ENCODE measurements around the gene LRWD1. TPM values are rescaled to one million over a fixed set of nuclear protein-coding genes. Genes with fewer than 3 reads are reported as not detected.
A peak's percentile ranks its signal among the peaks of the same experiment; 100 is the strongest.
"Not testable (repeated sequence)": the region's sequence is repeated elsewhere in the genome, so short reads cannot be mapped to it uniquely, and the experiment has no call there.

LRWD1 gene
- total and polyA plus RNA-seq, 8 donors = 4.5 to 238 (median 12.8) TPM

GRCh38 chr7:102514881-102515721 lies 50.3 kb downstream of the LRWD1 start:
- DNase-seq; H3K36me3 ChIP-seq; H3K27ac ChIP-seq; intact Hi-C loops (cut with DNase I; ENCODE audit: low total_unique reads); H3K27me3 ChIP-seq; H3K9me3 ChIP-seq; H3K4me3 ChIP-seq; H3K4me1 ChIP-seq: not testable (repeated sequence)
- 50 to 100% (median 53%) methylated on average over 2 of the region's 15 CpGs; no CpG with 5 or more reads in 2 of the 5 donors for WGBS, 5 donors

DNA sequence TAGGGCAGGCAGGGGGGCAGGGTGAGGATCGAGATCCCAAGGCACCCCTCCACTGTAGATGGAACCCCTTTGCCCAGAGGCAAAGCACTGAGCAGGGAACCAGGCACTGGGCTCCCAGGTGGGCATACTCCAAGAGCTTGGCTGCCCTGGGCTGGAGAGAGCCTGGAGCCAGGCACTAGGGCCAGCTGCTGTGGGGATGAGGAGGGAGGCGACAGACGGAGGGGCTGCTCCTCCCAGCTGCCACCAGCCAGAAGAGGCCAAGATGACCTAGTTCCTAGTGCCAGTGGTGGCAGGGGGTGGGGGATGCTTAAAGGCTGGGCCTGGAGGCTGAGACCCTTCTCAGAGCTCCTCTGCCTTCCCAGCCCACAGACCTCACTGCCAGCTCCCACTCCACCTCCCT lies 51.1 kb downstream of the LRWD1 start:
- no CpG with 5 or more reads among the region's 3 CpGs for WGBS, 5 donors
- DNase-seq; H3K27ac ChIP-seq; H3K4me3 ChIP-seq; intact Hi-C loops (cut with DNase I; ENCODE audit: low total_unique reads); H3K4me1 ChIP-seq; H3K27me3 ChIP-seq; H3K36me3 ChIP-seq; H3K9me3 ChIP-seq: not testable (repeated sequence)

- intact Hi-C loops (cut with DNase I; ENCODE audit: low total_unique reads) = not testable (repeated sequence)
Observed at GRCh38 chr7:102516951-102517350, 52.2 kb downstream of the LRWD1 start.

DNA sequence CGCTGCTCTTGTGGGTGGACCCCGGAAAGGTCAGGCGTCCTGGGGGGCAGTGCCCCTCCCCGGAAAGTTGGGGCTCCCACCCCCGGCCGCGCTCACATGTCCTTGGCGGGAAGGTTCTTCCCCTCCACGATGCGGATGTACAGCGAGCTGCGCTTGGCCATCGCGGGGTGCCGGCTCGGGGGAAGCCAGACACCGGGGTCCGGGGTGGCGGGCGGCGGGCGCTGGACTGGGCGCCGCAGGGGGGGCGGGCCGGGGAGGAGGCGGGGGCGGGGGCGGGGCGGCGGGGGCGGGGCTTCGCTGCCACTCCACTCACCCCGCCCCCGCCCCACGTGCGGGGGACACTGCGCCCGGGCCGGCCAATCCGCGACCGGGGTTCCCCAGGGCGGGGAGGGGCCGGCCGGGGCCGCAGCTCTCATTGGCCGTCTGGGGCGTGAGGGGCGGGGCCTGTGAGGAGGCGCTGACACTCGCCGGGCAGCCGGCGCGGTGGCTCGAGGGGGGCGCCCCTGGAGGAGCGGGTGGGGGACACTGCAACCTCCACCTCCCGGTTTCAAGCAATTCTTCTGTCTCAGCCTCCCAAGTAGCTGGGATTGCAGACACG lies 52.9 kb downstream of the LRWD1 start, which contains the start of gene RASA4B:
TSS of gene RASA4B (minus strand) at position 228 of the 598 bp plus-strand sequence. CDS start at position 161, 67 bp downstream.
- H3K4me1 ChIP-seq; H3K9me3 ChIP-seq; H3K36me3 ChIP-seq; H3K27me3 ChIP-seq; intact Hi-C loops (cut with DNase I; ENCODE audit: low total_unique reads); H3K27ac ChIP-seq: not testable (repeated sequence)
- H3K4me3 ChIP-seq = peak within 1 kb of the TSS in 2 of 4 donors; percentile 23 to 29
- WGBS, 5 donors = 0 to 2% methylated on average over 5 to 12 of the region's 61 CpGs; no CpG with 5 or more reads in 3 of the 5 donors
- peak; percentile 18 to 36 for DNase-seq

More at GRCh38 chr7:102516951-102517350, 52.2 kb downstream of the LRWD1 start:
- not testable (repeated sequence) for H3K4me3 ChIP-seq, H3K9me3 ChIP-seq, H3K4me1 ChIP-seq, H3K27ac ChIP-seq, H3K36me3 ChIP-seq, DNase-seq, H3K27me3 ChIP-seq
- no CpG with 5 or more reads among the region's 10 CpGs for WGBS, 5 donors

DNA sequence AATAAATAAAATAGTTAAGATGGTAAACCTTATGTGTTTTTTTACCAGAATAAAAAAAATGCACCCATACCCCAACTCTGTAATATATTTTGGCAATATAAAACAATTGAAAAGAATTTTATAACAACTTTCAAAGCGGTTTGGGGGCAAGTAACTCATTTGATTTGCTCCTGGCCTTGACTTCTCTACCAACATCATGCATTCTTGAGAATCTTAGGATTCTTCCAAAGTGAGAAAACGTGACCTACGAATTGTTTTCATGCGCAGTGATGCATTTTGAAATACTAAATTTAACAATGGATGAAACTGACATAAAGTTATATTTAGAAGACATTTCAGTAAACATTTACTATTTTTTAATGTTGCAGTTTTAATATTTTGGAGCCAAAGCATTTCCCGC lies 56.0 kb downstream of the LRWD1 start:
- H3K9me3 ChIP-seq; intact Hi-C loops (cut with DNase I; ENCODE audit: low total_unique reads); H3K27me3 ChIP-seq; H3K36me3 ChIP-seq; H3K27ac ChIP-seq; H3K4me1 ChIP-seq; H3K4me3 ChIP-seq; DNase-seq: not testable (repeated sequence)
- WGBS, 5 donors = 81 to 86% (median 83%) methylated on average over 4 of the region's 5 CpGs; no CpG with 5 or more reads in 2 of the 5 donors

Other genes with a start within 250 kb of the LRWD1 start
- 10 to 100 TPM in 1 of 5 donors, 1 to 10 TPM in 2, under 1 TPM in 1, not detected in 1; 0.37 to 11.1 (median 6.5) TPM for gene SH2B2, start 178.1 kb upstream of the LRWD1 start, total RNA-seq
- 1 to 10 TPM; 2.3 to 2.7 (median 2.6) TPM for gene SH2B2, start 178.1 kb upstream of the LRWD1 start, polyA plus RNA-seq
- gene SPDYE6, start 108.5 kb upstream of the LRWD1 start, total RNA-seq = not detected
- gene SPDYE6, start 108.5 kb upstream of the LRWD1 start, polyA plus RNA-seq = not detected
- gene PRKRIP1, start 68.6 kb upstream of the LRWD1 start, total RNA-seq = 10 to 100 TPM; 23.9 to 92.7 (median 34.0) TPM
- 10 to 100 TPM; 23.5 to 29.6 (median 28.7) TPM for gene PRKRIP1, start 68.6 kb upstream of the LRWD1 start, polyA plus RNA-seq
- 10 to 100 TPM in 1 of 5 donors, 1 to 10 TPM in 2, under 1 TPM in 1, not detected in 1; 0.58 to 44.3 (median 9.1) TPM for gene ORAI2, start 31.4 kb upstream of the LRWD1 start, total RNA-seq
- 1 to 10 TPM; 1.9 to 8.0 (median 5.7) TPM for gene ORAI2, start 31.4 kb upstream of the LRWD1 start, polyA plus RNA-seq
- gene ALKBH4, start 121 bp upstream of the LRWD1 start, total RNA-seq = 10 to 100 TPM in 1 of 5 donors, 1 to 10 TPM in 4; 1.2 to 27.4 (median 7.5) TPM
- 1 to 10 TPM; 8.7 to 9.5 (median 9.2) TPM for gene ALKBH4, start 121 bp upstream of the LRWD1 start, polyA plus RNA-seq
- gene POLR2J, start 13.9 kb downstream of the LRWD1 start, total RNA-seq = 1 to 10 TPM; 1.2 to 8.1 (median 5.7) TPM
- 100 to 1,000 TPM; 100 to 152 (median 141) TPM for gene POLR2J, start 13.9 kb downstream of the LRWD1 start, polyA plus RNA-seq
- gene RASA4B, start 52.8 kb downstream of the LRWD1 start, total RNA-seq = 10 to 100 TPM in 4 of 5 donors, 1 to 10 TPM in 1; 8.6 to 28.6 (median 13.0) TPM
- 10 to 100 TPM in 2 of 3 donors, 1 to 10 TPM in 1; 9.3 to 35.9 (median 23.2) TPM for gene RASA4B, start 52.8 kb downstream of the LRWD1 start, polyA plus RNA-seq
- 10 to 100 TPM in 3 of 5 donors, under 1 TPM in 1, not detected in 1; 0.89 to 37.3 (median 11.3) TPM for gene UPK3BL2, start 78.7 kb downstream of the LRWD1 start, total RNA-seq
- 10 to 100 TPM in 1 of 3 donors, not detected in 2; 15.5 TPM for gene UPK3BL2, start 78.7 kb downstream of the LRWD1 start, polyA plus RNA-seq
- gene SPDYE2, start 86.2 kb downstream of the LRWD1 start, total RNA-seq = not detected
- gene SPDYE2, start 86.2 kb downstream of the LRWD1 start, polyA plus RNA-seq = not detected
- 10 to 100 TPM; 13.8 to 84.3 (median 33.8) TPM for gene POLR2J3, start 107.6 kb downstream of the LRWD1 start, total RNA-seq
- 10 to 100 TPM in 2 of 3 donors, 1 to 10 TPM in 1; 6.9 to 40.8 (median 33.0) TPM for gene POLR2J3, start 107.6 kb downstream of the LRWD1 start, polyA plus RNA-seq
- gene RASA4, start 151.8 kb downstream of the LRWD1 start, total RNA-seq = 10 to 100 TPM in 4 of 5 donors, 1 to 10 TPM in 1; 7.6 to 57.2 (median 17.4) TPM
- 10 to 100 TPM; 11.5 to 17.4 (median 13.1) TPM for gene RASA4, start 151.8 kb downstream of the LRWD1 start, polyA plus RNA-seq
- 10 to 100 TPM in 3 of 5 donors, 1 to 10 TPM in 2; 5.5 to 28.3 (median 20.4) TPM for gene UPK3BL1, start 177.8 kb downstream of the LRWD1 start, total RNA-seq
- 10 to 100 TPM; 20.2 to 80.7 (median 29.0) TPM for gene UPK3BL1, start 177.8 kb downstream of the LRWD1 start, polyA plus RNA-seq
- not detected for gene SPDYE2B, start 185.3 kb downstream of the LRWD1 start, total RNA-seq
- gene SPDYE2B, start 185.3 kb downstream of the LRWD1 start, polyA plus RNA-seq = not detected
- 10 to 100 TPM in 2 of 5 donors, 1 to 10 TPM in 2, not detected in 1; 1.3 to 17.4 (median 12.1) TPM for gene POLR2J2, start 206.7 kb downstream of the LRWD1 start, total RNA-seq
- gene POLR2J2, start 206.7 kb downstream of the LRWD1 start, polyA plus RNA-seq = 1 to 10 TPM in 2 of 3 donors, under 1 TPM in 1; 0.46 to 1.8 (median 1.4) TPM

All from stomach (tissue), 9 donors.